Adipocyte (in vitro differentiated cells): ENCODE results near the gene ACOD1.
"Not testable (repeated sequence)": the region's sequence is repeated elsewhere in the genome, so short reads cannot be mapped to it uniquely, and the experiment has no call there.

Experiments
- DNase-seq: peaks from one replicate; pipeline ENCODE4 v3.0.0-alpha.2; 2015; ENCODE audit warnings: low read depth
- H3K27me3 ChIP-seq: replicated peaks from 2 replicates; pipeline ENCODE4 v1.7.0; 2013; ENCODE audit warnings: mild to moderate bottlenecking, low read length, moderate library complexity; ENCODE audit not compliant: control insufficient read depth, insufficient read depth
- H3K36me3 ChIP-seq: 2 replicates; pipeline ENCODE4 v1.7.0; 2013; ENCODE audit warnings: low read length, mild to moderate bottlenecking, moderate library complexity; ENCODE audit not compliant: control insufficient read depth, insufficient read depth, severe bottlenecking
- H3K4me1 ChIP-seq: 2 replicates; pipeline ENCODE4 v1.7.0; 2013; ENCODE audit warnings: mild to moderate bottlenecking, low read length, moderate library complexity; ENCODE audit not compliant: control insufficient read depth, insufficient read depth
- H3K4me3 ChIP-seq: 2 replicates; pipeline ENCODE4 v1.7.0; 2013; ENCODE audit warnings: mild to moderate bottlenecking, low read length, moderate library complexity
- H3K9ac ChIP-seq: 2 replicates; pipeline ENCODE4 v1.7.0; 2013; ENCODE audit warnings: mild to moderate bottlenecking, low read length, moderate library complexity
- H3K9me3 ChIP-seq: 2 replicates; pipeline ENCODE4 v1.7.0; 2013; ENCODE audit warnings: mild to moderate bottlenecking, low read length, moderate library complexity; ENCODE audit not compliant: control insufficient read depth

ACOD1 gene

GRCh38 chr13:76948149-76948548, at the start of gene ACOD1:
TSS of gene ACOD1 (plus strand) at chr13:76948511. CDS start at chr13:76948559, 48 bp downstream.
- peaks cover 11% of the 10 kb centered on the region for H3K4me1 ChIP-seq
- no peaks in the 10 kb centered on the region for H3K9me3 ChIP-seq
- H3K27me3 ChIP-seq = no peaks in the 10 kb centered on the region
- no peak for DNase-seq
- H3K36me3 ChIP-seq = no peaks in the 10 kb centered on the region
- no peak within 1 kb of the TSS for H3K4me3 ChIP-seq
- H3K9ac ChIP-seq = no peak within 1 kb of the TSS

- H3K9ac ChIP-seq = not testable (repeated sequence)
Observed at GRCh38 chr13:76899066-76899465, 49.2 kb upstream of the ACOD1 start.

GRCh38 chr13:76903544-76904162, 44.7 kb upstream of the ACOD1 start:
- H3K9ac ChIP-seq = no peak overlapping the region
- peak; percentile 92 for DNase-seq

More at GRCh38 chr13:76899066-76899465, 49.2 kb upstream of the ACOD1 start:
- not testable (repeated sequence) for H3K36me3 ChIP-seq, H3K4me3 ChIP-seq, H3K27me3 ChIP-seq, DNase-seq, H3K4me1 ChIP-seq
- peaks cover 13% of the 10 kb centered on the region for H3K9me3 ChIP-seq

GRCh38 chr13:76904507-76904906, 43.8 kb upstream of the ACOD1 start:
- H3K4me1 ChIP-seq = no peaks in the 10 kb centered on the region
- peak; percentile 49 for DNase-seq
- H3K9ac ChIP-seq = no peak overlapping the region

More at GRCh38 chr13:76903544-76904162, 44.7 kb upstream of the ACOD1 start:
- Histone ChIP-seq H3K4me3 (no peak overlapping the region), H3K27me3 (no peaks in the 10 kb centered on the region), H3K9me3 (peaks cover 3% of the 10 kb centered on the region), H3K36me3 (no peaks in the 10 kb centered on the region), H3K4me1 (no peaks in the 10 kb centered on the region)

GRCh38 chr13:76912476-76912875, 35.8 kb upstream of the ACOD1 start:
- Histone ChIP-seq H3K27me3 (no peaks in the 10 kb centered on the region), H3K4me1 (peaks cover 7% of the 10 kb centered on the region), H3K36me3 (no peaks in the 10 kb centered on the region), H3K4me3 (no peak overlapping the region), H3K9me3 (no peaks in the 10 kb centered on the region), H3K9ac (no peak overlapping the region)
- DNase-seq = no peak

More at GRCh38 chr13:76904507-76904906, 43.8 kb upstream of the ACOD1 start:
- no peaks in the 10 kb centered on the region for H3K9me3 ChIP-seq
- no peaks in the 10 kb centered on the region for H3K36me3 ChIP-seq
- H3K4me3 ChIP-seq = no peak overlapping the region
- no peaks in the 10 kb centered on the region for H3K27me3 ChIP-seq

GRCh38 chr13:76913898-76914297, 34.4 kb upstream of the ACOD1 start:
- H3K27me3 ChIP-seq = no peaks in the 10 kb centered on the region
- H3K9me3 ChIP-seq = no peaks in the 10 kb centered on the region
- H3K4me1 ChIP-seq = peaks cover 16% of the 10 kb centered on the region
- H3K36me3 ChIP-seq = no peaks in the 10 kb centered on the region
- no peak for DNase-seq
- H3K4me3 ChIP-seq = no peak overlapping the region
- H3K9ac ChIP-seq = no peak overlapping the region

- Histone ChIP-seq H3K9me3 (no peaks in the 10 kb centered on the region), H3K9ac (peak overlapping the region; percentile 47), H3K4me3 (no peak overlapping the region), H3K27me3 (no peaks in the 10 kb centered on the region), H3K4me1 (peaks cover 27% of the 10 kb centered on the region), H3K36me3 (no peaks in the 10 kb centered on the region)
- DNase-seq = peak; percentile 38
Observed at GRCh38 chr13:76917095-76917494, 31.2 kb upstream of the ACOD1 start.

GRCh38 chr13:76917755-76918481, 30.4 kb upstream of the ACOD1 start:
- H3K4me3 ChIP-seq = not testable (repeated sequence)

GRCh38 chr13:76921516-76921915, 26.8 kb upstream of the ACOD1 start:
- no peaks in the 10 kb centered on the region for H3K36me3 ChIP-seq
- DNase-seq = no peak
- H3K4me1 ChIP-seq = peaks cover 38% of the 10 kb centered on the region
- no peak overlapping the region for H3K9ac ChIP-seq
- no peak overlapping the region for H3K4me3 ChIP-seq
- no peaks in the 10 kb centered on the region for H3K9me3 ChIP-seq
- no peaks in the 10 kb centered on the region for H3K27me3 ChIP-seq

More at GRCh38 chr13:76917755-76918481, 30.4 kb upstream of the ACOD1 start:
- Histone ChIP-seq H3K9ac (peak overlapping the region; percentile 47), H3K4me1 (peaks cover 27% of the 10 kb centered on the region)
- H3K36me3 ChIP-seq, H3K27me3 ChIP-seq, H3K9me3 ChIP-seq: not testable (repeated sequence)
- DNase-seq = peak; percentile 80

GRCh38 chr13:76925115-76925514, 23.2 kb upstream of the ACOD1 start:
- H3K36me3 ChIP-seq = no peaks in the 10 kb centered on the region
- no peak for DNase-seq
- H3K27me3 ChIP-seq = no peaks in the 10 kb centered on the region
- peaks cover 22% of the 10 kb centered on the region for H3K4me1 ChIP-seq
- H3K9me3 ChIP-seq = no peaks in the 10 kb centered on the region
- no peak overlapping the region for H3K9ac ChIP-seq
- H3K4me3 ChIP-seq = no peak overlapping the region

GRCh38 chr13:76927955-76928354, 20.4 kb upstream of the ACOD1 start:
- Histone ChIP-seq H3K4me1 (peaks cover 11% of the 10 kb centered on the region), H3K4me3 (no peak overlapping the region), H3K36me3 (no peaks in the 10 kb centered on the region), H3K27me3 (no peaks in the 10 kb centered on the region), H3K9ac (no peak overlapping the region), H3K9me3 (peaks cover 6% of the 10 kb centered on the region)
- DNase-seq = no peak
